HepG2 (cell line): ENCODE results near the gene PLXNB2. TPM values are rescaled to one million over a fixed set of nuclear protein-coding genes. Genes with fewer than 3 reads are reported as not detected.

ENCODE experiments used
- E2F2 ChIP-seq: sonication (generic); formaldehyde crosslinking; IDR thresholded peaks from 2 replicates; pipeline ENCODE4 v1.4.0; 2020; ENCODE audit warnings: missing genetic modification reagents, borderline replicate concordance
- EP300 ChIP-seq, 3 experiments: sonication (generic) in 1 of 3; formaldehyde crosslinking in 1 of 3; IDR thresholded peaks; 2 replicates each; pipeline versions ENCODE4 v1.5.1 to v1.6.1; 2011 to 2020; ENCODE audit warnings: low read depth in 2 of 3, low read length in 2 of 3, borderline replicate concordance in 1 of 3, improper control_type of control experiment in 1 of 3, mild to moderate bottlenecking in 1 of 3, missing genetic modification reagents in 1 of 3, moderate library complexity in 1 of 3
- GFI1 ChIP-seq: sonication (generic); formaldehyde crosslinking; IDR thresholded peaks from 2 replicates; pipeline ENCODE4 v1.5.0; 2020; ENCODE audit warnings: missing genetic modification reagents, mild to moderate bottlenecking, borderline replicate concordance
- HNF4G ChIP-seq, 2 experiments: sonication (generic) in 1 of 2; formaldehyde crosslinking in 1 of 2; IDR thresholded peaks; 2 replicates each; pipeline versions ENCODE4 v1.4.0 to v1.6.1; 2011 to 2020; ENCODE audit warnings: borderline replicate concordance in 2 of 2, low read depth in 2 of 2, mild to moderate bottlenecking in 2 of 2, low read length in 1 of 2, missing genetic modification reagents in 1 of 2, moderate library complexity in 1 of 2
- SIN3A ChIP-seq: IDR thresholded peaks from 2 replicates; pipeline ENCODE4 v1.6.1; 2011; ENCODE audit warnings: low read depth, mild to moderate bottlenecking, control low read depth, low read length, borderline replicate concordance
- SMAD3 ChIP-seq: sonication (generic); formaldehyde crosslinking; IDR thresholded peaks from 2 replicates; pipeline ENCODE4 v1.4.0; 2020; ENCODE audit warnings: missing genetic modification reagents
- ZBTB26 ChIP-seq: IDR thresholded peaks from 2 replicates; pipeline ENCODE4 v1.6.1; 2016; ENCODE audit warnings: missing compliant biosample characterization, missing genetic modification reagents, borderline replicate concordance
- ZBTB4 ChIP-seq: sonication (generic); formaldehyde crosslinking; IDR thresholded peaks from 2 replicates; pipeline ENCODE4 v1.4.0; 2020; ENCODE audit warnings: missing genetic modification reagents, mild to moderate bottlenecking, borderline replicate concordance
- ZBTB46 ChIP-seq: sonication (generic); formaldehyde crosslinking; IDR thresholded peaks from 2 replicates; pipeline ENCODE4 v1.4.0; 2020; ENCODE audit warnings: mild to moderate bottlenecking, missing genetic modification reagents, borderline replicate concordance
- ZNF33B ChIP-seq: sonication (generic); formaldehyde crosslinking; IDR thresholded peaks from 2 replicates; pipeline ENCODE4 v1.5.1; 2020; ENCODE audit warnings: mild to moderate bottlenecking, missing genetic modification reagents
- ZNF496 ChIP-seq: sonication (generic); formaldehyde crosslinking; IDR thresholded peaks from 2 replicates; pipeline ENCODE4 v1.8.1; 2023; ENCODE audit warnings: mild to moderate bottlenecking, moderate library complexity, missing genetic modification reagents; ENCODE audit not compliant: insufficient replicate concordance
- ZNF660 ChIP-seq: sonication (generic); formaldehyde crosslinking; IDR thresholded peaks from 2 replicates; pipeline ENCODE4 v1.5.1; 2020; ENCODE audit warnings: mild to moderate bottlenecking, low read depth, missing genetic modification reagents, borderline replicate concordance
- ZNF703 ChIP-seq: sonication (generic); formaldehyde crosslinking; IDR thresholded peaks from 2 replicates; pipeline ENCODE4 v1.5.1; 2020; ENCODE audit warnings: missing genetic modification reagents, mild to moderate bottlenecking, moderate library complexity, borderline replicate concordance
- polyA plus RNA-seq, 8 experiments: library from polyadenylated mRNA; depleted of rRNA in 3 of 8; stranded (reverse) in 7 of 8; unstranded in 1 of 8; fragments of >200 nt; fragmentation: Illumina TruSeq in 4 of 8; extraction: Trizol in 4 of 8; gene quantifications; 2 replicates each; pipeline versions ENCODE4 v1.2.1 to v1.2.3, GENCODE V29; 2011 to 2016; ENCODE audit warnings: low read depth in 4 of 8, missing spikeins in 1 of 8, mixed read lengths in 1 of 8; ENCODE audit not compliant: insufficient read depth in 1 of 8
- total RNA-seq, 5 experiments: library from RNA; depleted of rRNA; stranded (reverse); fragments of >200 nt; fragmentation: Illumina TruSeq; extraction: Trizol; gene quantifications; 2 replicates each; pipeline ENCODE4 v1.2.3, GENCODE V29; 2016; ENCODE audit warnings: low read depth in 1 of 5

PLXNB2 gene
- total and polyA plus RNA-seq, 2 of the 13 experiments (the other 11 are each of a cell fraction or from before 2014, with no cell fraction given) = 32.6 to 68.9 TPM

GRCh38 chr22:50250555-50251476 is 56.6 kb downstream of the PLXNB2 start, which contains the start of gene HDAC10 (continued):
- TF ChIP-seq EP300 (IDR thresholded peaks at IDR 0.05; ENCODE audit: low read depth in 2 of 2, low read length in 2 of 2) (no peak), EP300 (CRISPR knock-in tag; IDR thresholded peaks at IDR 0.05; ENCODE audit: borderline replicate concordance) (no peak), ZNF660 (CRISPR knock-in tag) (no peak), HNF4G (IDR thresholded peaks at IDR 0.05; ENCODE audit: borderline replicate concordance, low read depth, low read length) (no peak), HNF4G (CRISPR knock-in tag; IDR thresholded peaks at IDR 0.05; ENCODE audit: borderline replicate concordance, low read depth) (no peak), SIN3A (peak; percentile 78; the same call in 1 of the 2 replicates), E2F2 (CRISPR knock-in tag) (no peak), SMAD3 (CRISPR knock-in tag) (no peak), ZBTB26 (CRISPR knock-in tag) (no peak), GFI1 (CRISPR knock-in tag) (peak; percentile 5; the same call in 1 of the 2 replicates), ZNF33B (CRISPR knock-in tag) (no peak; the same call in 1 of the 2 replicates), ZNF496 (CRISPR knock-in tag) (no peak), ZBTB4 (no peak), ZNF703 (CRISPR knock-in tag) (peak; percentile 9; the same call in 1 of the 2 replicates), ZBTB46 (0 out of 2 replicates have a peak, but pooled peaks have one; percentile 29)
